Heart left ventricle (tissue), 16 donors: ENCODE data around the gene TRIM22. TPM values are rescaled to one million over a fixed set of nuclear protein-coding genes. Genes with fewer than 3 reads are reported as not detected.
"Not testable (repeated sequence)": the region's sequence is repeated elsewhere in the genome, so short reads cannot be mapped to it uniquely, and the experiment has no call there.

Source experiments
- ATAC-seq, 4 donors: fragments of 200-7000 bp; cut with Tn5 transposase; one replicate each; pipeline ENCODE4 v1.9.1; 2020 to 2022; ENCODE audit warnings: moderate library complexity in 4 of 4, mild to moderate bottlenecking in 3 of 4, moderate number of reproducible peaks in 1 of 4
- DNase-seq, 5 donors: peaks; one replicate each; pipeline ENCODE4 v3.0.0-alpha.2; 2020
- H3K27ac ChIP-seq, 12 donors: fragments of 200-600 bp; sonication (generic) in 4 of 12; one replicate each; pipeline versions ENCODE4 v1.5.0 to v1.8.0; 2016 to 2022; ENCODE audit warnings: mild to moderate bottlenecking in 2 of 12
- H3K27me3 ChIP-seq, 9 donors: fragments of 200-600 bp; sonication (generic) in 2 of 9; one replicate each; pipeline versions ENCODE4 v1.5.1 to v1.8.0; 2016 to 2022; ENCODE audit warnings: mild to moderate bottlenecking in 3 of 9
- H3K36me3 ChIP-seq, 9 donors: fragments of 200-600 bp; sonication (generic) in 2 of 9; one replicate each; pipeline versions ENCODE4 v1.5.0 to v1.8.0; 2018 to 2022; ENCODE audit warnings: mild to moderate bottlenecking in 2 of 9
- H3K4me1 ChIP-seq, 12 donors: fragments of 200-600 bp; sonication (generic) in 4 of 12; one replicate each; pipeline versions ENCODE4 v1.5.0 to v1.8.0; 2016 to 2022; ENCODE audit warnings: mild to moderate bottlenecking in 3 of 12
- H3K4me3 ChIP-seq, 12 donors: fragments of 200-600 bp; sonication (generic) in 4 of 12; one replicate each; pipeline versions ENCODE4 v1.5.0 to v1.8.0; 2017 to 2022; ENCODE audit warnings: mild to moderate bottlenecking in 9 of 12, moderate library complexity in 4 of 12
- H3K9me3 ChIP-seq, 12 donors: fragments of 200-600 bp; sonication (generic) in 4 of 12; one replicate each; pipeline versions ENCODE4 v1.5.0 to v1.8.0; 2016 to 2022; ENCODE audit warnings: mild to moderate bottlenecking in 1 of 12
- CTCF ChIP-seq, 12 donors: fragments of 200-600 bp; sonication (generic) in 4 of 12; IDR thresholded peaks; one replicate each; pipeline versions ENCODE4 v1.5.0 to v1.8.0; 2018 to 2022; ENCODE audit warnings: antibody characterized with exemption in 12 of 12, mild to moderate bottlenecking in 5 of 12
- POLR2A ChIP-seq, 2 donors: fragments of 450-650 bp; IDR thresholded peaks; one replicate each; pipeline ENCODE4 v1.6.1; 2017; ENCODE audit warnings: antibody characterized with exemption in 2 of 2, mild to moderate bottlenecking in 2 of 2, moderate library complexity in 2 of 2
- WGBS, 4 donors: extraction: QIAGEN DNeasy Blood & Tissue Kit in 2 of 4; methylation state at CpG; one replicate each; pipeline versions ENCODE4 v1.1.5 to v1.1.7; 2013 to 2018; 5-methylcytosine and 5-hydroxymethylcytosine counted together
- intact Hi-C, 10 donors: fragments of 100-400 bp; cut with DNase I; formaldehyde crosslinking; loops; one replicate each; pipeline versions ENCODE4 v1.11.1 to v1.14.2; 2022
- polyA plus RNA-seq, 2 donors: library from polyadenylated mRNA; stranded (reverse); fragments of 200-250 nt; gene quantifications; one replicate each; pipeline ENCODE4 v1.2.3, GENCODE V29; 2013
- total RNA-seq, 9 donors: library from RNA; depleted of rRNA in 2 of 9; stranded (reverse); fragments of >200 nt in 2 of 9; fragmentation: NEBNext Ultra II Directional in 3 of 9; extraction: Animal tissue kit (Norgen Biotek cat#: 25700) in 3 of 9; gene quantifications; one replicate each; pipeline versions ENCODE4 v1.1.0 to v1.2.4, GENCODE V29; 2016 to 2023
- donor health status: ischemic (EF 13 %, LVEDD 7.1; RV severe dilation, severe dysfunction).
- donor health status: healthy with polysubstance abuse.
- donor health status: DM: no; HTN: yes; CAD: no.
- donor health status: DM: no; HTN: no; CAD: no.
- donor health status: ischemic (EF 25% LVEDD 6.9; RV normal size, moderate dysfunction).
- donor health status: ischemic (EF 25% LVEDD 5.7; RV mildly dilated, moderate dysfunction).
- donor health status: healthy.
- donor health status: DM: yes; HTN: yes; CAD: no.
- donor health status: ischemic (EF 35%, LVEDD 5.7; RV mildly dilated, moderate dysfunction).
- donor health status: nonischemic (EF 11% LVEDD 7.7; RV severe dilation, severe dysfunction).
- donor health status: DM: yes; HTN: yes; CAD: no.
- donor health status: PGD.
- donor health status: ischemic (EF 29% LVEDD 5.4; RV normal size, mild dysfunction).
- donor health status: nonischemic (EF 23%, LVEDD 6.1; RV moderate dilation, normal function).

The TRIM22 gene
- total and polyA plus RNA-seq, 11 donors: 9.2 to 83.0 (median 12.7) TPM

GRCh38 chr11:5674391-5674790 lies 15.2 kb upstream of the TRIM22 start:
- H3K27ac ChIP-seq: no peak overlapping the region
- intact Hi-C loops: no loop called here
- ATAC-seq: no peak
- peaks cover 0 to 71% (median 47%) of the 10 kb centered on the region in 9 donors for H3K36me3 ChIP-seq
- TF ChIP-seq CTCF (IDR thresholded peaks at IDR 0.05) (no peak), POLR2A (IDR thresholded peaks at IDR 0.05) (no peak)
- DNase-seq: no peak
- H3K27me3 ChIP-seq: no peaks in the 10 kb centered on the region
- no peaks in the 10 kb centered on the region for H3K4me1 ChIP-seq
- peaks cover 0 to 4% (median 0%) of the 10 kb centered on the region in 12 donors for H3K9me3 ChIP-seq
- no peak overlapping the region for H3K4me3 ChIP-seq
- 97 to 98% (median 97%) methylated on average over 4 of the region's 4 CpGs for WGBS, 4 donors

GRCh38 chr11:5679811-5680210 lies 9.8 kb upstream of the TRIM22 start:
- ATAC-seq: no peak
- no peak overlapping the region for H3K27ac ChIP-seq
- no peak for DNase-seq
- TF ChIP-seq POLR2A (IDR thresholded peaks at IDR 0.05): no peak
- TF ChIP-seq CTCF (IDR thresholded peaks at IDR 0.05): no peak
- no peaks in the 10 kb centered on the region for H3K27me3 ChIP-seq
- H3K36me3 ChIP-seq: peaks cover 0 to 39% (median 25%) of the 10 kb centered on the region in 9 donors
- peaks cover 0 to 4% (median 0%) of the 10 kb centered on the region in 12 donors for H3K9me3 ChIP-seq
- intact Hi-C loops: loop anchor here in 1 of 10 donors (10.0 kb wide), 1 partner anchor 55 kb away; the partner anchor contains the start of gene TRIM34
- H3K4me1 ChIP-seq: peaks cover 0 to 15% (median 5%) of the 10 kb centered on the region in 12 donors
- 92 to 97% (median 96%) methylated on average over 6 to 7 of the region's 7 CpGs for WGBS, 4 donors
- H3K4me3 ChIP-seq: no peak overlapping the region

DNA sequence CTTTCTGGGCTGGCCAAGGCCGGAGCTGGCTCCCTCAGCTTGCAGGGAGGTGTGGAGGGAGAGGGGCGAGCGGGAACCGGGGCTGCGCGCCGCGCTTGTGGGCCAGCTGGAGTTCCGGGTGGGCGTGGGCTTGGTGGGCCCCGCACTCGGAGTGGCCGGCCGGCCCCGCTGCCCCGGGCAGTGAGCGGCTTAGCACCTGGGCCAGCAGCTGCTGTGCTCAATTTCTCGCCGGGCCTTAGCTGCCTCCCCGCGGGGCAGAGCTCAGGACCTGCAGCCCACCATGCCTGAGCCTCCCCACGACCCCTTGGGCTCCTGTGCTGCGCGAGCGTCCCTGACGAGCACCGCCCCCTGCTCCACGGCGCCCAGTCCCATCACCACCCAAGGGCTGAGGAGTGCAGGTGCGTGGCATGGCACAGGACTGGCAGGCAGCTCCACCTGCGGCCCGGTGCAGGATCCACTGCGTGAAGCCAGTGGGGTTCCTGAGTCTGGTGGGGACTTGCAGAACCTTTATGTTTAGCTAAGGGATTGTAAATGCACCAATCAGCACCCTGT lies 6.6 kb upstream of the TRIM22 start:
- not testable (repeated sequence) for H3K9me3 ChIP-seq, H3K27me3 ChIP-seq, H3K27ac ChIP-seq, H3K4me3 ChIP-seq, DNase-seq, ATAC-seq
- WGBS, 4 donors: 84 to 96% (median 90%) methylated on average over 10 to 33 of the region's 33 CpGs
- intact Hi-C loops: loop anchor here in 1 of 10 donors (10.0 kb wide), 1 partner anchor 58 kb away; the partner anchor contains the start of gene TRIM34
- Histone ChIP-seq H3K4me1 (peaks cover 0 to 21% (median 11%) of the 10 kb centered on the region in 12 donors), H3K36me3 (peaks cover 0 to 30% (median 19%) of the 10 kb centered on the region in 9 donors)

- peak overlapping the region in 10 of 12 donors; percentile 40 to 68 (median 54) for H3K4me3 ChIP-seq
- H3K27me3 ChIP-seq: not testable (repeated sequence)
- intact Hi-C loops: loop anchor here in 2 of 10 donors (1.0 to 10.0 kb wide), 2 partner anchors 59 to 124 kb away; partner anchors contain the start of gene TRIM34 (in 1 of the 2)
These were observed 6.0 kb upstream of the TRIM22 start for GRCh38 chr11:5683620-5684019.

GRCh38 chr11:5684036-5684645 lies 5.4 kb upstream of the TRIM22 start:
- Histone ChIP-seq H3K4me1 (peaks cover 0 to 29% (median 17%) of the 10 kb centered on the region in 12 donors), H3K27ac (peak overlapping the region; percentile 74 to 96 (median 86)), H3K27me3 (no peaks in the 10 kb centered on the region), H3K4me3 (peak overlapping the region; percentile 25 to 68 (median 52)), H3K9me3 (no peaks in the 10 kb centered on the region), H3K36me3 (peaks cover 0 to 19% (median 8%) of the 10 kb centered on the region in 9 donors)
- ATAC-seq: peak in 1 of 4 donors; percentile 2
- TF ChIP-seq POLR2A (IDR thresholded peaks at IDR 0.05): no peak
- TF ChIP-seq CTCF (IDR thresholded peaks at IDR 0.05): no peak
- 56 to 68% (median 67%) methylated on average over 4 to 8 of the region's 8 CpGs for WGBS, 4 donors
- no peak for DNase-seq
- intact Hi-C loops: loop anchor here in 2 of 10 donors (1.0 to 10.0 kb wide), 2 partner anchors 59 to 123 kb away; partner anchors contain the start of gene TRIM34 (in 1 of the 2)

More at GRCh38 chr11:5683620-5684019, 6.0 kb upstream of the TRIM22 start:
- not testable (repeated sequence) for ATAC-seq, DNase-seq, H3K9me3 ChIP-seq
- Histone ChIP-seq H3K36me3 (peaks cover 0 to 24% (median 13%) of the 10 kb centered on the region in 9 donors), H3K4me1 (peaks cover 0 to 23% (median 12%) of the 10 kb centered on the region in 12 donors), H3K27ac (peak overlapping the region in 8 of 12 donors; percentile 84 to 96 (median 88))
- WGBS, 4 donors: 81 to 86% (median 82%) methylated on average over 7 of the region's 7 CpGs
